Activated B cell treated with CpG ODN at 0.5 μM for 24 hours (primary cell): ENCODE measurements around the gene RFTN1. TPM values are rescaled to one million over a fixed set of nuclear protein-coding genes. Genes with fewer than 3 reads are reported as not detected.

Source experiments
- ATAC-seq: fragments of 200-7000 bp; cut with Tn5 transposase; one replicate; pipeline ENCODE4 v1.10.0; 2021; ENCODE audit warnings: low read depth, mild to moderate bottlenecking, moderate library complexity
- CTCF ChIA-PET: fragments of 350-600 bp; sonication (Branson Sonifier 250); formaldehyde crosslinking; loops from one replicate; lab custom pipeline; 2021; ENCODE audit warnings: antibody characterized with exemption; lab: Charles Lee
- POLR2A ChIA-PET: fragments of 350-600 bp; sonication (Branson Sonifier 250); formaldehyde crosslinking; loops from one replicate; lab custom pipeline; 2021; ENCODE audit warnings: antibody characterized with exemption; lab: Charles Lee
- DNase-seq: peaks from one replicate; pipeline ENCODE4 v3.0.0; 2022
- H3K27ac Mint-ChIP-seq: one replicate; pipeline ENCODE4 v1.8.0; 2020; ENCODE audit warnings: mixed read lengths
- H3K27me3 Mint-ChIP-seq: one replicate; pipeline ENCODE4 v1.8.0; 2021; ENCODE audit warnings: mixed read lengths
- H3K36me3 Mint-ChIP-seq: one replicate; pipeline ENCODE4 v1.8.0; 2021; ENCODE audit warnings: low read depth, mixed read lengths
- H3K4me1 Mint-ChIP-seq: one replicate; pipeline ENCODE4 v1.8.0; 2021; ENCODE audit warnings: mixed read lengths
- H3K4me3 Mint-ChIP-seq: one replicate; pipeline ENCODE4 v1.8.0; 2020; ENCODE audit warnings: mild to moderate bottlenecking, mixed read lengths
- H3K9me3 Mint-ChIP-seq: one replicate; pipeline ENCODE4 v1.8.0; 2020; ENCODE audit warnings: mixed read lengths
- CTCF ChIP-seq: fragments of 200-600 bp; IDR thresholded peaks from one replicate; pipeline ENCODE4 v1.8.0; 2022; ENCODE audit warnings: antibody characterized with exemption, mild to moderate bottlenecking
- intact Hi-C: fragments of 100-400 bp; cut with micrococcal nuclease; formaldehyde crosslinking; loops from one replicate; pipeline ENCODE4 v1.15.1; 2024
- total RNA-seq: library from RNA; stranded (reverse); gene quantifications from 2 replicates; pipeline ENCODE4 v1.2.3, GENCODE V29; 2022

RFTN1 gene
- total RNA-seq: 323 and 365 TPM in 2 replicates

- no peak for TF ChIP-seq CTCF
- ChIA-PET CTCF (interaction anchor here (1.3 to 2.4 kb wide), 5 partner anchors 14 to 223 kb away, joined by 3 to 10 read pairs (median 5); no protein-coding TSS in a partner anchor), POLR2A (interaction anchor here (0.6 to 8.9 kb wide), 13 partner anchors 11 to 248 kb away, joined by 3 to 202 read pairs (median 12); partner anchors contain the start of genes DPH3 and OXNAD1)
- H3K4me1 Mint-ChIP-seq: peaks cover 85% of the 10 kb centered on the region
- ATAC-seq (peak; percentile 9), DNase-seq (peak; percentile 65)
- no peaks in the 10 kb centered on the region for H3K9me3 Mint-ChIP-seq
- peaks cover 35% of the 10 kb centered on the region for H3K36me3 Mint-ChIP-seq
- H3K27me3 Mint-ChIP-seq: no peaks in the 10 kb centered on the region
- H3K27ac Mint-ChIP-seq: peak within 1 kb of the TSS; percentile 82
- intact Hi-C loops: loop anchor here (2.0 to 5.0 kb wide), 5 partner anchors 223 to 1229 kb away; partner anchors contain the start of genes ANKRD28 and TBC1D5
- peak within 1 kb of the TSS; percentile 97 for H3K4me3 Mint-ChIP-seq
Observed at GRCh38 chr3:16513141-16514020, at the start of gene RFTN1. Gene RFTN1, minus strand, starts transcription at chr3:16513699. Its CDS starts 19,830 bp downstream, at chr3:16493869.

- no peak overlapping the region for H3K4me3 Mint-ChIP-seq
- intact Hi-C loops: no loop called here
- CTCF ChIA-PET: interaction anchor here (1.3 kb wide), 1 partner anchor 269 kb away, joined by 4 read pairs; no protein-coding TSS in a partner anchor
Observed at GRCh38 chr3:16559653-16560365, 46.3 kb upstream of the RFTN1 start.

DNA sequence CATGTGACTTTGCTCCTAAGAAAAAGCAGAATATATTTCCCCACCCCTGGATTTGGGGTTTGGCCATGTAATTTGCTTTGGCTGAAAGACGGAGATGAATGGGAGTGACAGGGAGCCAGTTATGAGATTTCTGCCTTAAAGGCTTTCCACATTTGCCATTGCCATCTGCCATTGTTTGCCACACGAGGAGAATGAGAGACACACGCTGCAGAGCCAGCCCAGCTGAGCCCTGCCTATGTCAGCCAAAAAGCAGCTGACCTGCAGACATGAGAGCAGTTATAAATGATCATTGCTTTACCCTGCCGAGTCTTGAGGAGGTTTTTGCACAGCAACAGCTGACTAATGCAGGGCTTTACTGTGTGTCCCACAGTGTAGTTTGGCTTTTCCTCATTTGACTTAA is 40.6 kb upstream of the RFTN1 start:
- Mint-ChIP-seq H3K36me3 (no peaks in the 10 kb centered on the region), H3K4me3 (no peak overlapping the region), H3K27ac (no peak overlapping the region), H3K9me3 (no peaks in the 10 kb centered on the region), H3K4me1 (peaks cover 7% of the 10 kb centered on the region), H3K27me3 (peaks cover 7% of the 10 kb centered on the region)
- DNase-seq (no peak), ATAC-seq (no peak)
- TF ChIP-seq CTCF: no peak
- CTCF ChIA-PET: interaction anchor here (1.6 to 2.3 kb wide), 3 partner anchors 264 to 286 kb away, joined by 5 to 14 read pairs (median 6); no protein-coding TSS in a partner anchor
- POLR2A ChIA-PET: no interaction called here
- intact Hi-C loops: loop anchor here (5.0 kb wide), 2 partner anchors 72 to 87 kb away; no protein-coding TSS in a partner anchor

More at GRCh38 chr3:16559653-16560365, 46.3 kb upstream of the RFTN1 start:
- Mint-ChIP-seq H3K4me1 (no peaks in the 10 kb centered on the region), H3K27me3 (peaks cover 2% of the 10 kb centered on the region), H3K36me3 (no peaks in the 10 kb centered on the region), H3K27ac (no peak overlapping the region), H3K9me3 (peaks cover 2% of the 10 kb centered on the region)
- no peak for DNase-seq
- no peak for ATAC-seq
- TF ChIP-seq CTCF: no peak
- POLR2A ChIA-PET: interaction anchor here (0.6 kb wide), 1 partner anchor 11 kb away, joined by 4 read pairs; no protein-coding TSS in a partner anchor

DNA sequence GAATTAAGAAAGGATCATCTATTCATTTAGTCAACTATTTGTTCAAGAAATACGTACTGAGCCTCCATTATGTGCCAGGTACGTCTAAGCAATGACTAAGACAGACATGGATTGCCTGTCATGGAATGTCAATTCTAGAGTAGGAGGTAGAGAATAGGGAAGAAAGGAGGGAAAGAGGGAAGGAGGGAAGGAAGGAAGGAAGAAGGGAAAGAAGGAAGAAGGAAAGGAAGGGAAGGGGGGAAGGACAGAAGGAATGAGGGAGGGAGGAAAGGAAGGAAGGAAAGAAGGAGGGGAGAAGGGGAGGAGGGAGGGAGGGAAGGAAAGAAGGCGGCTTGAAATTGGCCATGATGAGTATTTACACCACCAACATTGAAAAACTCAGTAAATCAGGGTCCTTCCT is 39.3 kb upstream of the RFTN1 start:
- Mint-ChIP-seq H3K27ac (no peak overlapping the region), H3K9me3 (no peaks in the 10 kb centered on the region), H3K4me3 (no peak overlapping the region), H3K4me1 (peaks cover 7% of the 10 kb centered on the region), H3K36me3 (no peaks in the 10 kb centered on the region), H3K27me3 (peaks cover 7% of the 10 kb centered on the region)
- CTCF ChIA-PET: interaction anchor here (0.5 to 3.7 kb wide), 4 partner anchors 262 to 479 kb away, joined by 3 to 74 read pairs (median 10); no protein-coding TSS in a partner anchor
- ATAC-seq: no peak
- TF ChIP-seq CTCF: no peak
- POLR2A ChIA-PET: interaction anchor here (0.6 kb wide), 1 partner anchor 228 kb away, joined by 4 read pairs; no protein-coding TSS in a partner anchor
- intact Hi-C loops: loop anchor here (5.0 kb wide), 2 partner anchors 70 to 85 kb away; no protein-coding TSS in a partner anchor
- DNase-seq: no peak
